Karpas-422 (cell line): Measurements from ENCODE around the gene NUDCD3. TPM values are rescaled to one million over a fixed set of nuclear protein-coding genes. Genes with fewer than 3 reads are reported as not detected.

Experiments used
- DNase-seq: peaks from one replicate; pipeline ENCODE4 v3.0.0-alpha.2; 2015
- H2AFZ ChIP-seq: fragments of 200-600 bp; sonication (generic); 2 replicates; pipeline ENCODE4 v1.6.1; 2014; ENCODE audit warnings: antibody characterized with exemption, low read length, mixed read lengths
- H3K27ac ChIP-seq: fragments of 200-600 bp; sonication (generic); 2 replicates; pipeline ENCODE4 v1.5.1; 2014; ENCODE audit warnings: mild to moderate bottlenecking, low read length, moderate library complexity
- H3K27me3 ChIP-seq: fragments of 200-600 bp; sonication (generic); 2 replicates; pipeline ENCODE4 v1.6.1; 2014; ENCODE audit warnings: low read length, mixed read lengths
- H3K36me3 ChIP-seq: fragments of 200-600 bp; sonication (generic); 2 replicates; pipeline ENCODE4 v1.6.1; 2014; ENCODE audit warnings: low read length, mixed read lengths; ENCODE audit not compliant: insufficient read depth
- H3K4me1 ChIP-seq: fragments of 200-600 bp; sonication (generic); 2 replicates; pipeline ENCODE4 v1.6.1; 2014; ENCODE audit warnings: mild to moderate bottlenecking, low read length, mixed read lengths
- H3K4me2 ChIP-seq: fragments of 200-600 bp; sonication (generic); 2 replicates; pipeline ENCODE4 v1.6.1; 2014; ENCODE audit warnings: low read length, low read depth, mild to moderate bottlenecking; ENCODE audit not compliant: poor library complexity, severe bottlenecking
- H3K4me3 ChIP-seq: fragments of 200-600 bp; sonication (generic); 2 replicates; pipeline ENCODE4 v1.5.1; 2014; ENCODE audit warnings: mild to moderate bottlenecking, antibody characterized with exemption, low read length, mixed read lengths
- H3K79me2 ChIP-seq: fragments of 200-600 bp; sonication (generic); 2 replicates; pipeline ENCODE4 v1.6.1; 2014; ENCODE audit warnings: mild to moderate bottlenecking, low read length, mixed read lengths
- H3K9ac ChIP-seq: fragments of 200-600 bp; sonication (generic); 2 replicates; pipeline ENCODE4 v1.6.0; 2014; ENCODE audit warnings: low read length
- H3K9me2 ChIP-seq: fragments of 200-600 bp; sonication (generic), shearing (Covaris generic); replicated peaks from 2 replicates; pipeline ENCODE4 v1.6.0; 2014; ENCODE audit warnings: mild to moderate bottlenecking, low read length, moderate library complexity; ENCODE audit not compliant: insufficient read depth
- H3K9me3 ChIP-seq: fragments of 300-700, 200-600 bp; sonication (generic); 2 replicates; pipeline ENCODE4 v1.6.1; 2014; ENCODE audit warnings: low read length, mixed read lengths
- H4K20me1 ChIP-seq: fragments of 200-600 bp; sonication (generic); 2 replicates; pipeline ENCODE4 v1.6.1; 2014; ENCODE audit warnings: mild to moderate bottlenecking, antibody characterized with exemption, low read length, low read depth; ENCODE audit not compliant: insufficient read depth
- total RNA-seq: library from RNA; depleted of rRNA; stranded (reverse); fragments of >200 nt; shearing (Covaris generic); gene quantifications from 2 replicates; pipeline ENCODE4 v1.2.3, GENCODE V29; 2014; ENCODE audit warnings: low replicate concordance

NUDCD3 gene
- total RNA-seq, 1 experiment from 2014 or later, result 56.1 TPM

- Histone ChIP-seq H3K9me3 (no peaks in the 10 kb centered on the region), H3K4me1 (peaks cover 8% of the 10 kb centered on the region), H3K79me2 (peaks cover 8% of the 10 kb centered on the region; the same call in 1 of the 2 replicates), H3K27ac (no peak overlapping the region), H2AFZ (no peak overlapping the region), H4K20me1 (no peaks in the 10 kb centered on the region), H3K9ac (no peak overlapping the region), H3K4me2 (no peak overlapping the region), H3K27me3 (no peaks in the 10 kb centered on the region), H3K36me3 (no peaks in the 10 kb centered on the region), H3K9me2 (no peaks in the 10 kb centered on the region), H3K4me3 (no peak overlapping the region)
- no peak for DNase-seq
These were observed 95.4 kb downstream of the NUDCD3 start for GRCh38 chr7:44395067-44395466.

DNA sequence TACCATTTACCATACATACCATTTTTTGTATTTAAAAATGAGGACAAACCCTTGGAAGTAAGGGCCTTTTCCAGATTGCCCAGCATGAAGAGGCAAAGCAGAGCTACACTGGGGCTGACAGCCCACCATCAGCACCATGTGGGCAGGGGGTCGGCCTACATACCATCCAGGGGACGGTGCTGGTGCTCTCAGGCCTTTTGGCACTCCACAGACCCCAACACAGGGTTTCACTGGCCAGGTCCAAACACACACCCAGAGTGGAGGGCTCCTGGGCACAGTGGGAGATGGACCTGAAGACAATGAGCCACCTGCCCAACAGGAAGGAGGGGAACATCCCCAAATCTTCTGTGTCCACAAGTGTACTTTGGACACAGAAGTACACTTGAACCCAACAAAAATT lies 95.8 kb downstream of the NUDCD3 start:
- Histone ChIP-seq H2AFZ (no peak overlapping the region), H3K36me3 (no peaks in the 10 kb centered on the region), H3K4me3 (no peak overlapping the region), H3K9ac (no peak overlapping the region), H3K9me3 (no peaks in the 10 kb centered on the region), H3K9me2 (no peaks in the 10 kb centered on the region), H3K4me1 (peaks cover 5% of the 10 kb centered on the region), H3K79me2 (peaks cover 8% of the 10 kb centered on the region; the same call in 1 of the 2 replicates), H3K27me3 (no peaks in the 10 kb centered on the region), H3K4me2 (no peak overlapping the region), H3K27ac (no peak overlapping the region), H4K20me1 (no peaks in the 10 kb centered on the region)
- no peak for DNase-seq

DNA sequence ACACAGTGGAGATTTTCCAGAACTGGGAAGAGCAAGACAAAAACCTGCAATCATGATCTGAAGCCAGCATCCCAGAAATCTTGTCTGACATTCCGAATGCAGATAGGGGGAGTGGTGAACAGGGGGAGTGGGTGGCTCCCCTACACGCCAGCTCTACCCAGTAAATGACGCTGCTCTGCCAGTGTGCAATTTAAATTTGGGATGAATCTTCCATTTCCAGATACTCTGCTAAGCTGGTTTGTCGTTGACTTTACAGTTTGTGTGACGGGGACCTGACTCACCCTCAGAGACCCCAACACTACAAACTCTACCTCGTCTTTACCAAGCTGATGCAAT lies 96.4 kb downstream of the NUDCD3 start:
- H3K79me2 ChIP-seq, result peaks cover 6% of the 10 kb centered on the region; the same call in 1 of the 2 replicates
- DNase-seq, result no peak
- no peaks in the 10 kb centered on the region for H3K36me3 ChIP-seq

GRCh38 chr7:44393238-44394111 lies 97.0 kb downstream of the NUDCD3 start:
- Histone ChIP-seq H3K27me3 (no peaks in the 10 kb centered on the region), H3K36me3 (no peaks in the 10 kb centered on the region), H3K4me3 (no peak overlapping the region), H2AFZ (no peak overlapping the region), H3K9me3 (no peaks in the 10 kb centered on the region), H3K79me2 (0 out of 2 replicates have a peak, but pooled peaks cover 2% of the 10 kb centered on the region), H3K27ac (no peak overlapping the region), H3K9me2 (no peaks in the 10 kb centered on the region), H3K9ac (no peak overlapping the region), H3K4me1 (no peaks in the 10 kb centered on the region), H4K20me1 (no peaks in the 10 kb centered on the region), H3K4me2 (no peak overlapping the region)
- no peak for DNase-seq

More for the DNA sequence above, 96.4 kb downstream of the NUDCD3 start:
- no peaks in the 10 kb centered on the region for H3K27me3 ChIP-seq
- H3K27ac ChIP-seq, result no peak overlapping the region
- H3K4me1 ChIP-seq, result 0 out of 2 replicates have a peak, but pooled peaks cover under 1% of the 10 kb centered on the region
- H2AFZ ChIP-seq, result no peak overlapping the region
- no peak overlapping the region for H3K4me2 ChIP-seq
- no peak overlapping the region for H3K9ac ChIP-seq
- H3K9me3 ChIP-seq, result no peaks in the 10 kb centered on the region
- H4K20me1 ChIP-seq, result no peaks in the 10 kb centered on the region
- H3K4me3 ChIP-seq, result no peak overlapping the region
- no peaks in the 10 kb centered on the region for H3K9me2 ChIP-seq

DNA sequence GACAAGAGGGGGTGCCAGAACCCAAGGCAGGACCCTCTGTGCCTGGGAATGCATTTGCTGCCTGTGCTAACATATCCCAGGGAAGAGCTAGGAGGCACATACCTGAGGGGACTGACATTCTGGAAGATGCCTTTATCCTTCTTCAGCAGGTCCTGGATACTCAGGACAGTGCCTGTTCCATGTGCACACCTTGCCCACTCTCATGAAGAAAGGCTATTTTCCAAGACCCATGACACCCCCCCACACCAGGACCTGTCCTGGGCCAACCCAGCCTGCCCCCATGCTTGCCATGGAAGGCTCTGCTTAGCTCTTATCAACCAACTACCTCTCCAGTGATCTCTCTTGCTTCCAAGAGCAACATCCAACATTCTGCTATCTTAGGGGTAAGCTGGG lies 97.8 kb downstream of the NUDCD3 start:
- no peaks in the 10 kb centered on the region for H3K36me3 ChIP-seq
- no peak overlapping the region for H3K9ac ChIP-seq
- H3K4me1 ChIP-seq, result no peaks in the 10 kb centered on the region
- no peak overlapping the region for H2AFZ ChIP-seq
- H4K20me1 ChIP-seq, result no peaks in the 10 kb centered on the region
- no peak overlapping the region for H3K4me2 ChIP-seq
- H3K27ac ChIP-seq, result no peak overlapping the region
- no peak for DNase-seq
- no peak overlapping the region for H3K4me3 ChIP-seq
- no peaks in the 10 kb centered on the region for H3K9me2 ChIP-seq
- H3K27me3 ChIP-seq, result no peaks in the 10 kb centered on the region
- 0 out of 2 replicates have a peak, but pooled peaks cover 2% of the 10 kb centered on the region for H3K79me2 ChIP-seq
- H3K9me3 ChIP-seq, result no peaks in the 10 kb centered on the region

DNA sequence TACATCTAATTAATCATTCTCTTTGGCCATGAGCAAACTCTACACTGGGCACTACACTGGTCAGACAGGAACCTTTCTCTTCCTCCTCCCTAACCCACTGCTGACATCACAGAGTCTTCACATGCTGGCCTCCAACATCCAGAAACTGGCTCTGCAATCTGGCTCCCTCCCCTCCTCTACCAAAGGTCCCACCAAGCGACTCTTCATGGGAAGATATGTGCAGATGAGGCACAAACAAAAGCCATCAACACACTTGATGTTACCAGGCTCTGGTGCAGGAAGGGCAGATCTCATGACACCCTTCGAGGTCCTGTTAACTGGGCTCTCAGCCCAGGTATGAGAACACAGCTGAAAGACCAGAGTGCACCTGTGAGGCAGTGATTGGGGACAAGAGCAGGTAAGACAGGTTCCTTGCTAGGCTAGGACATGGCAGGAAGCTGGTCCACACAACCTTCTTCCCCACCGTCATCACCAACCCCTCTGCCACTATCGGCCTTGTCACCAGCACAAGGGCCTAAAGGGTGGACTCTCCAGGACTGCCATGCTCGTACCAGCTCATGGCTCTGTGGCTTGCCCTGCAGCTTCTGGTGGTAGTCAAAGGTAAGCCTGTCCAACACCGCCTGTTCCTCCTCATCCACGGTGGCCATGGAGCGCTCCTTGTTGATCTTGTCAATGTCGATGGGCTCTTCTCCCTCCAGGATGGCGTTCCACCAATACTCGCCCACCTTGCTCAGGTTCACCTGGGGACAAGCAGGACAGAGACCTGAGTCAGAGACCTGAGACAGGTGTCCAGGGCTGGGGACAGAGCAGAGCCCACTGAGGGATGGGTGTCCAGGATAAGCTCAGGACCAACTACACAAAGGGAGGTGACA lies 98.5 kb downstream of the NUDCD3 start:
- Histone ChIP-seq H3K4me1 (no peaks in the 10 kb centered on the region), H3K4me2 (no peak overlapping the region), H3K9ac (no peak overlapping the region), H3K9me3 (no peaks in the 10 kb centered on the region), H3K4me3 (no peak overlapping the region), H3K36me3 (no peaks in the 10 kb centered on the region), H3K79me2 (0 out of 2 replicates have a peak, but pooled peaks cover 2% of the 10 kb centered on the region), H3K27me3 (no peaks in the 10 kb centered on the region), H4K20me1 (no peaks in the 10 kb centered on the region), H3K9me2 (no peaks in the 10 kb centered on the region), H2AFZ (no peak overlapping the region), H3K27ac (no peak overlapping the region)
- no peak for DNase-seq

DNA sequence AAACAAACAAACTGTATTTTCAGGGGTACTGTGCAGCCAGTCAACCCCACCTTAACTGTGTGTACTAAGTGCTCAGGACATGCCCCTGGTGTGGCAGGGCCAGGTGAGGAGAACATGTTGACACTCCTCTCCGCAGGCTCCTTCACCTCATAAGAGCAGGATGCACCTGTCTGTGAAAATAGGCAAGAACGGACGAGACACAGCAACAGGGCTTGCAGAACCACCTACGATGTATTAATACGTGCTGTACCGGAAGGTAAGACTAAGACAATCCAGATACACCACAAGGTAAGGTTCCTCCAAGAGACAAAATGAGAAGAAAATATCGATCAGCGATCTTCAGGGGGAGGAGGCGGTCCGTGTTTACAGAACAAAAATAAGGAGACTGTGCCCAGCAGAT lies 99.3 kb downstream of the NUDCD3 start:
- Histone ChIP-seq H3K79me2 (0 out of 2 replicates have a peak, but pooled peaks cover 2% of the 10 kb centered on the region), H2AFZ (no peak overlapping the region), H3K9me2 (no peaks in the 10 kb centered on the region), H3K9me3 (no peaks in the 10 kb centered on the region), H3K4me3 (no peak overlapping the region), H3K27me3 (no peaks in the 10 kb centered on the region), H3K4me2 (no peak overlapping the region), H3K36me3 (no peaks in the 10 kb centered on the region), H3K4me1 (no peaks in the 10 kb centered on the region), H3K27ac (no peak overlapping the region), H3K9ac (no peak overlapping the region), H4K20me1 (no peaks in the 10 kb centered on the region)
- DNase-seq, result no peak

GRCh38 chr7:44390701-44391100 lies 99.8 kb downstream of the NUDCD3 start:
- no peak overlapping the region for H3K27ac ChIP-seq

More at GRCh38 chr7:44390701-44391100, 99.8 kb downstream of the NUDCD3 start:
- Histone ChIP-seq H3K9me2 (no peaks in the 10 kb centered on the region), H3K36me3 (no peaks in the 10 kb centered on the region), H3K9me3 (no peaks in the 10 kb centered on the region), H4K20me1 (no peaks in the 10 kb centered on the region), H3K79me2 (0 out of 2 replicates have a peak, but pooled peaks cover 2% of the 10 kb centered on the region), H3K27me3 (no peaks in the 10 kb centered on the region), H3K4me3 (no peak overlapping the region), H3K4me2 (no peak overlapping the region), H3K4me1 (no peaks in the 10 kb centered on the region), H3K9ac (no peak overlapping the region), H2AFZ (no peak overlapping the region)
- no peak for DNase-seq
